WTC11 (cell line): ENCODE results near the gene PDAP1. TPM values are rescaled to one million over a fixed set of nuclear protein-coding genes. Genes with fewer than 3 reads are reported as not detected.

Source experiments
- ATAC-seq: fragments of 200-7000 bp; cut with Tn5 transposase; 2 replicates; pipeline ENCODE4 v1.10.0; 2021; ENCODE audit warnings: mild to moderate bottlenecking, moderate library complexity
- CTCF ChIA-PET: fragments of 300-600 bp; sonication (Branson Sonifier 250); formaldehyde crosslinking; loops from one replicate; lab custom pipeline; 2021; ENCODE audit warnings: antibody characterized with exemption; lab: Charles Lee
- POLR2A ChIA-PET: fragments of 350-600 bp; sonication (Branson Sonifier 250); formaldehyde crosslinking; loops from one replicate; lab custom pipeline; 2021; ENCODE audit warnings: antibody characterized with exemption; lab: Charles Lee
- DNase-seq: peaks from one replicate; pipeline ENCODE4 v3.0.0; 2021; ENCODE audit warnings: low spot score
- H3K27ac Mint-ChIP-seq: 2 replicates; pipeline ENCODE4 v1.8.0; 2021; ENCODE audit warnings: mixed read lengths
- H3K27me3 Mint-ChIP-seq: 2 replicates; pipeline ENCODE4 v1.8.0; 2021; ENCODE audit warnings: low read depth, mild to moderate bottlenecking, moderate library complexity, mixed read lengths
- H3K36me3 Mint-ChIP-seq: 2 replicates; pipeline ENCODE4 v1.8.0; 2021; ENCODE audit warnings: mixed read lengths
- H3K4me1 Mint-ChIP-seq: 2 replicates; pipeline ENCODE4 v1.8.0; 2022; ENCODE audit warnings: mixed read lengths
- H3K4me3 Mint-ChIP-seq: 2 replicates; pipeline ENCODE4 v1.8.0; 2021; ENCODE audit warnings: mild to moderate bottlenecking, moderate library complexity, mixed read lengths
- H3K9me3 Mint-ChIP-seq: 2 replicates; pipeline ENCODE4 v1.8.0; 2021; ENCODE audit warnings: mixed read lengths
- AR ChIP-seq: fragments of 250-450 bp; sonication (Bioruptor Pico); IDR thresholded peaks from 2 replicates; pipeline ENCODE4 v1.9.0; 2021; ENCODE audit warnings: mild to moderate bottlenecking
- ARID4B ChIP-seq: sonication (generic); formaldehyde crosslinking; IDR thresholded peaks from 2 replicates; pipeline ENCODE4 v1.8.0; 2023; ENCODE audit warnings: missing genetic modification reagents, mild to moderate bottlenecking, borderline replicate concordance
- ERG ChIP-seq: fragments of 250-450 bp; sonication (Bioruptor Pico); IDR thresholded peaks from 2 replicates; pipeline ENCODE4 v1.8.0; 2021; ENCODE audit warnings: mild to moderate bottlenecking
- ESRRA ChIP-seq: sonication (generic); formaldehyde crosslinking; IDR thresholded peaks from 2 replicates; pipeline ENCODE4 v1.8.1; 2022; ENCODE audit warnings: mild to moderate bottlenecking, missing genetic modification reagents, borderline replicate concordance
- FOXJ3 ChIP-seq: sonication (generic); formaldehyde crosslinking; IDR thresholded peaks from 2 replicates; pipeline ENCODE4 v1.9.0; 2021; ENCODE audit warnings: missing genetic modification reagents, mild to moderate bottlenecking, borderline replicate concordance
- FOXP1 ChIP-seq: sonication (generic); formaldehyde crosslinking; IDR thresholded peaks from 2 replicates; pipeline ENCODE4 v1.8.0; 2022; ENCODE audit warnings: missing genetic modification reagents, mild to moderate bottlenecking, moderate library complexity, borderline replicate concordance
- NR3C1 ChIP-seq: sonication (generic); formaldehyde crosslinking; conservative IDR thresholded peaks from 2 replicates; pipeline ENCODE4 v1.8.1; 2023; ENCODE audit warnings: low read depth, mild to moderate bottlenecking, missing genetic modification reagents
- PRRX2 ChIP-seq: fragments of 250-450 bp; sonication (Bioruptor Pico); IDR thresholded peaks from 2 replicates; pipeline ENCODE4 v1.8.0; 2021; ENCODE audit warnings: mild to moderate bottlenecking
- STAT6 ChIP-seq: sonication (generic); formaldehyde crosslinking; conservative IDR thresholded peaks from 2 replicates; pipeline ENCODE4 v1.8.1; 2023; ENCODE audit warnings: mild to moderate bottlenecking, low read depth, missing genetic modification reagents, moderate library complexity
- TEAD4 ChIP-seq: sonication (generic); formaldehyde crosslinking; IDR thresholded peaks from 2 replicates; pipeline ENCODE4 v1.8.0; 2022; ENCODE audit warnings: mild to moderate bottlenecking, missing genetic modification reagents
- ZNF121 ChIP-seq: sonication (generic); formaldehyde crosslinking; IDR thresholded peaks from 2 replicates; pipeline ENCODE4 v1.8.0; 2023; ENCODE audit warnings: missing genetic modification reagents
- ZNF317 ChIP-seq: sonication (generic); formaldehyde crosslinking; IDR thresholded peaks from 2 replicates; pipeline ENCODE4 v1.8.1; 2023; ENCODE audit warnings: low read depth, mild to moderate bottlenecking, moderate library complexity, missing genetic modification reagents, borderline replicate concordance
- ZNF512 ChIP-seq: sonication (generic); formaldehyde crosslinking; IDR thresholded peaks from 2 replicates; pipeline ENCODE4 v1.8.1; 2022; ENCODE audit warnings: missing genetic modification reagents, borderline replicate concordance
- ZSCAN18 ChIP-seq: fragments of 250-450 bp; sonication (Bioruptor Pico); IDR thresholded peaks from 2 replicates; pipeline ENCODE4 v2.1.2; 2022; ENCODE audit warnings: mild to moderate bottlenecking, moderate library complexity
- total RNA-seq: library from RNA; stranded (reverse); gene quantifications from 3 replicates; pipeline ENCODE4 v1.2.3, GENCODE V29; 2021

PDAP1 gene
- total RNA-seq, 1 experiment from 2014 or later: 177 TPM

- TF ChIP-seq ZNF121 (CRISPR knock-in tag) (no peak), ZNF317 (CRISPR knock-in tag) (no peak), PRRX2 (CRISPR knock-in tag) (no peak), STAT6 (CRISPR knock-in tag) (no peak), AR (CRISPR knock-in tag) (no peak), ARID4B (no peak), ZNF512 (CRISPR knock-in tag) (no peak), ESRRA (CRISPR knock-in tag) (no peak), TEAD4 (CRISPR knock-in tag) (no peak), ZSCAN18 (CRISPR knock-in tag) (no peak), FOXJ3 (CRISPR knock-in tag) (no peak), FOXP1 (CRISPR knock-in tag) (no peak), ERG (CRISPR knock-in tag) (no peak), NR3C1 (no peak)
- Mint-ChIP-seq H3K4me3 (no peak overlapping the region), H3K4me1 (peaks cover 9% of the 10 kb centered on the region), H3K9me3 (peaks cover 1% of the 10 kb centered on the region), H3K27ac (no peak overlapping the region), H3K36me3 (peaks cover 70% of the 10 kb centered on the region), H3K27me3 (no peaks in the 10 kb centered on the region; the same call in 1 of the 2 replicates)
- ChIA-PET POLR2A (interaction anchor here (1.0 kb wide), 1 partner anchor 12 kb away, joined by 4 read pairs; the partner anchor contains the start of genes BUD31 and PDAP1), CTCF (interaction anchor here (0.9 kb wide), 1 partner anchor 9 kb away, joined by 3 read pairs; no protein-coding TSS in a partner anchor)
- no peak for ATAC-seq
- no peak for DNase-seq
Observed at GRCh38 chr7:99420213-99420612, 11.8 kb upstream of the PDAP1 start.
